NCI-H187 treated with DMSO at 0.1 percent for 48 hours (cell line): ENCODE results near the gene DMPK.
A peak's percentile ranks its signal among the peaks of the same experiment; 100 is the strongest.

ENCODE experiments used
- DNase-seq: peaks from one replicate; lab custom pipeline; 2025; lab: John Stamatoyannopoulos, UW

The DMPK gene

GRCh38 chr19:45782162-45782691, at the start of gene DMPK:
TSS of gene DMPK (minus strand) at chr19:45782490. CDS start at chr19:45782352, 138 bp downstream.
- DNase-seq, result no peak

- no peak for DNase-seq
Measured at GRCh38 chr19:45828945-45829344, 46.7 kb upstream of the DMPK start.

DNA sequence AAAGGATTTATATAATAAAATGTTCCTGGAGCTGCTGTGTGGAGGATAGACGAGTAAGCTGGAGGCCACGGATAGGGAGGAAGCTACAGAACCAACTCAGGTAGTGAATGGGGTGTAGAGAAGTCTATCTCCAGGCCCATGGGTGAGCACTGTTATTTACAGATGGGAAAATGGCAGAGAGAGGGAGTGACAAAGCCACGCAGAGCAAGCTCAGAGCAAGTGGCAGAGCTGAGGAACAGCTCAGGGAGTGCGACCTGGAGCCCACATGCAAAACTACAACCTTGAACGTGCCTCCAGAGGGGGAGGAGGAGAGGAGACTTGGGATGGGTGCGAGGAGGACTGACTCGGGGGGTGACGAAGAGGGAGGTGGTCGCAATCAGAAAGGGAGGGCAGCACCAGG, 46.2 kb upstream of the DMPK start:
- no peak for DNase-seq

- DNase-seq, result no peak
Measured at GRCh38 chr19:45827459-45828093, 45.3 kb upstream of the DMPK start.

- no peak for DNase-seq
Measured at GRCh38 chr19:45826934-45827333, 44.6 kb upstream of the DMPK start.

DNA sequence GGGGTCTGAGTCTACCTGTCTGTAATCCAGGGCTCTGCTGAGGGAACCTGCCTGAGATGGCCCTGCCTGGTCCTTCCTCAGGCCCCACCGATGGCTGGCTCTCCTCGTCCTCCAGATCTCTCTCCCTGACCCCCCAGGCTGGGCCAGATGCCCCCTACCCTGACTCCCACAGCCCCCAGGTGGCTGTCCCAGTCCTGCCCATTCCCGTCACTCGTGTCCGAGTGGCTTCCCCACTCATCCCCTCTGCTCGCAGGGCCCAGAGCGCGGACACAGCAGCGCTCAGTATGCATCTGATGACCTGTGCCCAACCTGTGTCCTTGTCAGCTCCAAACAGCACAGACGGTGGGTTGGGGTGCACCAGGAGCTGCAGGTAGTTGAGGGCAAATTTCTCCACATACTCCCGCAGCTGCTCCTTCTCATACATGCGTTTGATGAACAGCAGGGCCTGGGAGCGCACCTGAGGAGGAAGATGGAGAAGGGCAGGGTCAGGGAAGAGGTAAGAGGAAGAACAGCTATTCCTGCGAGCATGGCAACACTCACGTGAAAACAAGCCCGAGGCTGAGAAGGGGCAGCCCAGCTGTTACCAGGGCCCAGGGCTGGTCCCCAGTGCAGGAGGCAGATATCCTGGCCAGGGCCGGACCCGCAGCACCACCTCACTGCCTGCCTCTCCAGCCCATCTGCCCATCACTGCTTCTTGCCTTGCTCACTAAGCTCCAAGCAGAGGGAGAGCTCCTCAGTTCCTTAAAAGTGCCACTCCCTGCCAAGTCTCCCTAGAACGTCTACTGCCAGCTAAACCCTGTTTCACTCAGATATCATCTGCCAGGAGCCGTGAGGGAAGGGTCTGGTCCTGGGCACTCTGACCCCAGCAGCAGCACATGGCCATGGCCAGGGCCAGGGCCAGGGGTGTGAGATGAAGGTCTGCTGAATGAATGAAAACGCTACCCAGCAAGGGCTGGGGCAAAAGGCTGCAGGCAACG, 43.9 kb upstream of the DMPK start:
- DNase-seq, result no peak

- no peak for DNase-seq
Measured at GRCh38 chr19:45825263-45825605, 42.9 kb upstream of the DMPK start.

DNA sequence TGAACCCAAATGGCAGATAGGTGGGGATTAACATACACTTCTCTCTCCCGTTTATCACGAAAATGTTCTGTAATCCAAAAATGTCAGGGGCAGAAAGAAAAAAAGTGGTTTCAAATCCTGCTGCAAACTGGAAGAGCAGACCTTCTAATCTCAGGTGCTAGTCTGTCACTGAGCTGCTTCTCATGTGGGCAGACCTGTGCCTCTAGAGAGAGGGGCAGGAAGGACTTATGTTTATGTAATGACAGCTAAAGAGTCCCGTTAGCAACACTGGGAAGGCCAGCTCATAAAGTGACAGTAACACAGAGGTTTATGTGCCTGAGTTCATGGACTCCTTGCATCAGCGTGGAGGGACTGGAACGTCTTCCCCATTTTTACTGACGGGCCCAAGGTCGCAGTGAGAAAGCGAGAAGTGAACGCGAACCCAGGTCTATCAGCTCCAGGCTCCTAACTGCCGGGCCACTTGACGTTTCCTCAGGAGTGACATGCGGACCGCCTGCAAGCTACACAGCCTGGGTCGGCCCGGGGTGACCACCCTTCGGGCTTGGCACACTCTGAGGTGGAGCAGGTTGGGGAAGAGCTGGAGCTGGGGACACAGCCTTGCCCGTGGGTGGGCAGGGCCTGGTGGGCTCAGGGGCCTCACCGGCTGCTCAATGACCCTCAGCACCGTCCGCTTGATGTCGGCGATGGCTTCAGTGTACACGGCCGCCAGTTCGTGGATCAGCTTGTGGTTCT, 42.4 kb upstream of the DMPK start:
- DNase-seq, result no peak

DNA sequence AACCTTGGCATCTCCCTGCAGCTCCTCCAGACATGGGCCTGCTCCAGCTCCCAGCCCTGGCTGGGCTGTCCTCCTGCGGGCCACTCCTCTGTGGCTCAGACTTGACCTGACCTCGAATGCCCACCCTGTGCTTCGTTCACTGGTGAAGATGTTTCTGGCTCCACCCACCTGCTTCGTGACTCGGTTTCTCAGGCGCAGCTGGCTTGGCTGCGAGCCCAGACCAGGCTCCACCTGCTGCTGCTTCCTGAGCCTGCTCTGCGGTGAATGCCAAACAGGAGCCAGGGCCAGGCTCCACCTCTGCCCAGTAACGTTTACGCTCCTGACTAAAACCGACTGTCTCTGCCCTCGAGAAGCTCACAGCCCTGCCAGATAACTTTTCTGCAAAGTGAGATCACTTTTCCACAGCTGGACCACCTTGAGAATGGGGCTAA, 41.8 kb upstream of the DMPK start:
- DNase-seq, result no peak

DNA sequence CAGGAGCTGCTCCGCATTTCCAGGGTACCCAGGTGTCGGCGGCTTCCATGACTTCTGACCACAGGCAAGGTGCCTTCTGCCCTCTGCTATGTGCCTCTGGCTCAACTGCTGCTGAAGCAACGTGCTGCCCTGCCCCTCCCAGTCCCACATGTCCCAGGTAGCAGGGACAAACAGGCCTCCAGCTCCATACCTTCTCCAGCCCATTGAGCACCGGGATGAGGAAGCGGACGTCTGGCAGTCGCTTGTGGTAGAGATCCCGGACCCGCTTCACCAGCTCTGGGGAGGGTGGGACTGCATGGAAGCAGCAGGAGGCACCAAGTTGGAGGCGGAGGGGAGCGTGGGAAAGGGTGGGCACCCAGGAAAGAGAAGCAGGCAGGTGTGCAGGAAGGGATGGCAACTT, 40.9 kb upstream of the DMPK start:
- no peak for DNase-seq

GRCh38 chr19:45822716-45823115, 40.4 kb upstream of the DMPK start:
- no peak for DNase-seq

- no peak for DNase-seq
Measured at GRCh38 chr19:45821570-45821969, 39.3 kb upstream of the DMPK start.

- no peak for DNase-seq
Measured at GRCh38 chr19:45821103-45821521, 38.8 kb upstream of the DMPK start.

DNA sequence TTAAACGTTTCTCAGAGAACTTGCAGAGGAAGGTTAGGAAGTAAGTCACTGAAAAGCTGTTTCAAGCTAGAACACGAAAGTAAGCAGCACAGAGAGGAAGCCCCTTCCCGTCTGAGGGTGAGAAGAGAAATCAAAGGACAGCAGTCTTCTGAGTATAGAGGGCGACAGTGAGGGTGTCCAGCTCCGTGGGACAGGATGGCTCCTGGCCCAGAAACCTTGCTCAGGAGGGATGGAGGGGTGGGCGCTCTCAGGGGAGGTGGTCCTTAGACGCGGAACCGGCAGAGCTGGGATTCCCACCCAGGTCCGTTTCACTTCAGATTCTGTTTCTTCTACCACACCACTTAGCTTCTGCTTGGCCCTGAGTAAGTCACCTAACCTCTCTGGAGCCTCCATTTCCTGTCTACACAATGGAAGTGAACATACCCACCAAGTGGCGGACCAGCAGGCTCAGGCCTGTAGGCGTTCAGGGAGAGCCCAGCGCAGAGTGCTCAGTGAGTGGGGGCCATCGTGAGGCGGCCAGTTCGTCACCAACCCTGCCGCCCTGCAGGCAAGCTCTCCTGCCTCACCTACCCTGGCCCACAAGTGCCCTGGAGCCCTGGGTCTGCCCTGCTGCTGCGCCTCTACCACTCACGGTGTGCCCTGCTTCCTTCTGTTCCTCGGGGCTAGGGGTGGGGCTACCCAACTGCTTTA, 38.3 kb upstream of the DMPK start:
- no peak for DNase-seq

GRCh38 chr19:45819769-45820168, 37.5 kb upstream of the DMPK start:
- DNase-seq, result no peak

- DNase-seq, result no peak
Measured at GRCh38 chr19:45817725-45818301, 35.5 kb upstream of the DMPK start.

GRCh38 chr19:45817010-45817724, 34.9 kb upstream of the DMPK start:
- peak; percentile 70 for DNase-seq

DNA sequence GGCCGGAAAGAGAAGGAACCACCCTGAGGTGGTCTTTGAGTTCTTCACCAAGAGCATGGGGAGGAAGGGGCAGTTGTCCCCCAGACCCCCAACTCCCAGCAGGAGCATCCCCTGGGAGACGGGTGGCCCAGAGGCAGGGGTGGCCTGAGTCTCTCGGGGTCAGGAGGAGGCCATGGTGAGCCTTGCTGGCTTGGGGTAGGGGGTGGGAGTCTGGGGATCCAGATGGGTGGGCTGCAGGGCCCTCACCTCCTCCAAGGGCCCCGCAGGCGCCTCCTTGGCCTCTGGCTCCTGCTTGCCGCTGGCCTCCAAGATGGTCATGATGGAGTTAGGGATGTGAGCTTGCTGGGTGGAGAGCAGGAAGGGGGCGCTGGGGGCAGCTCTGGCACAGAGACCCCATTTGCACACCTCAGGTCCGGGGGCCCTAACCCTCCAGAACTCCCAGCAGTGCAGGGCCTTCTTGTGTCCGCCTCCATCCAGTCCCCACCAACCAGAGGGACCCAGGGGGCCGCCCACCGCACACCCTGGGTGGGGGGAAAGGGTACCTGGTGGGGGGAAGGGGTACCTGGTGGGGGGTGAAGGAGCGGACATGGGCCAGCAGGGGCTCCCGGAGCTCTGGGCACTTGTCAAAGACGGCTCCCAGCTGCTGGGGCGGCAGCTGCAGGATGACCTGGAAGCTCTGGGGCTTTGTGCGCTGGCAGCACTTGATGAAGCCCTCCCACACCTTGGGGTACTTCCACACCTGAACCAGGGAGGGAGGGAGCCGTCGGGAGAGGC, 34.1 kb upstream of the DMPK start:
- DNase-seq, result no peak

DNA sequence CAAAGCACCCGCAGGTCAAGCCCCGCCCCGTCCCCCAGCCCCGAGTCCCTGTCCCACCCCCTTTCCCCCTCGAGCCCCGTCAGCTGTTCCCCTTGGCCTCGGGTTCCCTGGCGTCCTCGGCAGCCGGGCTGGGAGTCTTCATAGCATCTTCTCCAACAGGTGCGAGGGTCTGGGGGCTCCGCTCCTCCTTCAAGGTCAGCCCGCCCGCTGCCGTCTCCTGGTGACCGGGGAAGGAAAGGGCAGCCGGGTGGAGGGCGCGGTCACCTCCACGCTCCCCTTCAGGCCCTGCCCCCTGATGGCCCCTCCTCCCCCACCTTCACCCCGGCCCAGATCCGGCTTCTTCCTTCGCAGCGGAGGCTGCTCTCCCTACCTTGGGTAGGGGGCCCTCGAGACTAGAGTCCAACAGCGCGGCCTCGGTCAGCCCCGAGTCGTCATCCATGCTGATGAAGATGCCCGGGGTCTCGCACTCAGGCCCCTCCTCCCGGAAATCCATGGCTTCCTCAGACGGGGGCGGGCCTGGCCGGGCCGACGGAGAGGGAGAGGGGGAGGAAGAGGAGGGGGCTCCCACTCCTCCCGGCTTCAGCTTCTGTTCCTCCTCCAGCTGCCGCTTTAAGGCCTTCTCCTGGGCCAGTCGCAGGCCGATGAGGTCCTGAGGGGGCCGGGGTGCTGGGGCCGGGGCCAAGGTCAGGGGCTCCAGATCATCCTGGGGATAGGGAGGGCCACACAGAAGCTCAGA, 33.4 kb upstream of the DMPK start:
- no peak for DNase-seq
